HS-27A (cell line): ENCODE results near the gene TIMM13.

Experiments
- DNase-seq: peaks from one replicate; pipeline ENCODE4 v3.0.0-alpha.2; 2012; ENCODE audit warnings: low read depth, missing footprints

Gene TIMM13

GRCh38 chr19:2382530-2383222 lies 44.7 kb downstream of the TIMM13 start:
- DNase-seq: no peak

GRCh38 chr19:2381148-2381820 lies 46.1 kb downstream of the TIMM13 start:
- DNase-seq: no peak

GRCh38 chr19:2380567-2380966 lies 46.8 kb downstream of the TIMM13 start:
- no peak for DNase-seq

- DNase-seq: no peak
These were observed 50.4 kb downstream of the TIMM13 start for GRCh38 chr19:2376784-2377519.
